ENCODE results near the gene PPP2R3B.

DNA sequence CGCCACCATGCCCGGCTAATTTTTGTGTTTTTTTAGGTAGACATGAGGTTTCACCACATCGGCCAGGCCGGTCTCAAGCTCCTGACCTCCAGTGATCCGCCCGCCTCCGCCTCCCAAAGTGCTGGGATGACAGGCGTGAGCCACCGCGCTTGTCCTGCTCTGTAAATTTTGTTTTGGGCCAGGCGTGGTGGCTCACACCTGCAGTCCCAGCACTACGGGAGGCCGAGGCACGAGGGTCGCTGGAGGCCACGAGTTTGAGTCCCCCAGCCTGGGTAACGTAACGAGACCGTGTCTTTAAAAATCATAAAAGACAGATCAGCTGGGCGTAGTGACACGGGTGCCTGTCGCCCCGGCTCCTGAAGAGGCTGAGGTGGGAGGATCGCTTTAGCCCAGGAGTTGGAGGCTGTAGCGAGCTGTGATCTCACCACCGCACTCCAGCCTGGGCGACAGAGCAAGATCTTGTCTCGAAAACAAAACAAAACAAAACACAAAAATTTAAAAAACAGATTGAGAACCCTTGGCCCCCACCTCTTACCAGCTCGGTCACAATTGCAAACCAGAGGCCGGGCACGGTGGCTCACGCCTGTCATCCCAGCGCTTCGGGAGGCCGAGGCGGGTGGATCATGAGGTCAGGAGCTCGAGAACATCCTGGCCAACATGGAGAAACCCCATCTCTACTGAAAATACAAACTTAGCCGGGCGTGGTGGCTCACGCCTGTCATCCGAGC lies 34.0 kb upstream of the PPP2R3B start:
- no peak for TF ChIP-seq ZNF132 (tag by site-specific recombination; IDR thresholded peaks at IDR 0.05; ENCODE audit: borderline replicate concordance)
- TF ChIP-seq, protein P1, sequence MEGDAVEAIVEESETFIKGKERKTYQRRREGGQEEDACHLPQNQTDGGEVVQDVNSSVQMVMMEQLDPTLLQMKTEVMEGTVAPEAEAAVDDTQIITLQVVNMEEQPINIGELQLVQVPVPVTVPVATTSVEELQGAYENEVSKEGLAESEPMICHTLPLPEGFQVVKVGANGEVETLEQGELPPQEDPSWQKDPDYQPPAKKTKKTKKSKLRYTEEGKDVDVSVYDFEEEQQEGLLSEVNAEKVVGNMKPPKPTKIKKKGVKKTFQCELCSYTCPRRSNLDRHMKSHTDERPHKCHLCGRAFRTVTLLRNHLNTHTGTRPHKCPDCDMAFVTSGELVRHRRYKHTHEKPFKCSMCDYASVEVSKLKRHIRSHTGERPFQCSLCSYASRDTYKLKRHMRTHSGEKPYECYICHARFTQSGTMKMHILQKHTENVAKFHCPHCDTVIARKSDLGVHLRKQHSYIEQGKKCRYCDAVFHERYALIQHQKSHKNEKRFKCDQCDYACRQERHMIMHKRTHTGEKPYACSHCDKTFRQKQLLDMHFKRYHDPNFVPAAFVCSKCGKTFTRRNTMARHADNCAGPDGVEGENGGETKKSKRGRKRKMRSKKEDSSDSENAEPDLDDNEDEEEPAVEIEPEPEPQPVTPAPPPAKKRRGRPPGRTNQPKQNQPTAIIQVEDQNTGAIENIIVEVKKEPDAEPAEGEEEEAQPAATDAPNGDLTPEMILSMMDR (tag by site-specific recombination; IDR thresholded peaks at IDR 0.05): no peak
- TF ChIP-seq, protein P2, sequence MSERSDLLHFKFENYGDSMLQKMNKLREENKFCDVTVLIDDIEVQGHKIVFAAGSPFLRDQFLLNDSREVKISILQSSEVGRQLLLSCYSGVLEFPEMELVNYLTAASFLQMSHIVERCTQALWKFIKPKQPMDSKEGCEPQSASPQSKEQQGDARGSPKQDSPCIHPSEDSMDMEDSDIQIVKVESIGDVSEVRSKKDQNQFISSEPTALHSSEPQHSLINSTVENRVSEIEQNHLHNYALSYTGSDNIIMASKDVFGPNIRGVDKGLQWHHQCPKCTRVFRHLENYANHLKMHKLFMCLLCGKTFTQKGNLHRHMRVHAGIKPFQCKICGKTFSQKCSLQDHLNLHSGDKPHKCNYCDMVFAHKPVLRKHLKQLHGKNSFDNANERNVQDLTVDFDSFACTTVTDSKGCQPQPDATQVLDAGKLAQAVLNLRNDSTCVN (tag by site-specific recombination; optimal IDR thresholded peaks at IDR 0.05): no peak
